ENCODE data around the gene SLC35A1.

GRCh38 chr6:87543696-87544473 is 71.1 kb downstream of the SLC35A1 start:
- TF ChIP-seq POLR2AphosphoS5 (IDR thresholded peaks at IDR 0.05; ENCODE audit: low read depth, low read length) (no peak), CTCF (IDR thresholded peaks at IDR 0.05; ENCODE audit: control extremely low read depth in 1 of 3, insufficient read depth in 1 of 3, low read depth in 1 of 3, low read length in 3 of 3) (no peak), E2F6 (IDR thresholded peaks at IDR 0.05) (no peak), TEAD4 (IDR thresholded peaks at IDR 0.05; ENCODE audit: low read depth, low read length) (no peak), EP300 (IDR thresholded peaks at IDR 0.05; ENCODE audit: borderline replicate concordance in 1 of 2, low read depth in 2 of 2, low read length in 2 of 2) (no peak), POLR2A (IDR thresholded peaks at IDR 0.05; ENCODE audit: control extremely low read depth in 1 of 2, low read depth in 2 of 2, low read length in 2 of 2) (no peak), ASH2L (IDR thresholded peaks at IDR 0.05; ENCODE audit: low read length) (no peak), EZH2 (IDR thresholded peaks at IDR 0.05; ENCODE audit: low read depth, low read length, severe bottlenecking) (no peak)

Measured in H1 (cell line).